Activated CD8-positive, alpha-beta T cell treated with anti-CD3 and anti-CD28 coated beads for 36 hours (primary cell): ENCODE results near the gene CPEB4. TPM values are rescaled to one million over a fixed set of nuclear protein-coding genes. Genes with fewer than 3 reads are reported as not detected.

Experiments used
- ATAC-seq: fragments of 200-7000 bp; cut with Tn5 transposase; one replicate; pipeline ENCODE4 v1.10.0; 2021; ENCODE audit warnings: mild to moderate bottlenecking, moderate library complexity
- CTCF ChIA-PET: fragments of 350-600 bp; sonication (Branson Sonifier 250); formaldehyde crosslinking; loops from one replicate; lab custom pipeline; 2021; ENCODE audit warnings: antibody characterized with exemption; lab: Charles Lee
- POLR2A ChIA-PET: fragments of 350-600 bp; sonication (Branson Sonifier 250); formaldehyde crosslinking; loops from one replicate; lab custom pipeline; 2021; ENCODE audit warnings: antibody characterized with exemption; lab: Charles Lee
- DNase-seq: peaks from one replicate; pipeline ENCODE4 v3.0.0-alpha.2; 2020
- H3K27ac Mint-ChIP-seq: one replicate; pipeline ENCODE4 v1.8.0; 2021; ENCODE audit warnings: mild to moderate bottlenecking, mixed read lengths
- H3K27me3 Mint-ChIP-seq: one replicate; pipeline ENCODE4 v1.8.0; 2021; ENCODE audit warnings: mixed read lengths
- H3K36me3 Mint-ChIP-seq: one replicate; pipeline ENCODE4 v1.8.0; 2021; ENCODE audit warnings: low read depth, mixed read lengths
- H3K4me1 Mint-ChIP-seq: one replicate; pipeline ENCODE4 v1.8.0; 2021; ENCODE audit warnings: low read depth, mixed read lengths
- H3K4me3 Mint-ChIP-seq: one replicate; pipeline ENCODE4 v1.8.0; 2021; ENCODE audit warnings: mild to moderate bottlenecking, moderate library complexity, mixed read lengths
- H3K9me3 Mint-ChIP-seq: one replicate; pipeline ENCODE4 v1.8.0; 2021; ENCODE audit warnings: mixed read lengths
- CTCF ChIP-seq: fragments of 200-600 bp; IDR thresholded peaks from one replicate; pipeline ENCODE4 v1.8.0; 2022; ENCODE audit warnings: antibody characterized with exemption, mild to moderate bottlenecking
- intact Hi-C: fragments of 100-400 bp; cut with micrococcal nuclease; formaldehyde crosslinking; loops from one replicate; pipeline ENCODE4 v1.10.0; 2022
- total RNA-seq, 2 experiments: library from RNA; stranded (reverse); gene quantifications; one replicate each; pipeline ENCODE4 v1.2.3, GENCODE V29; 2021

CPEB4 gene
- total RNA-seq, 2 experiments from 2014 or later, result 8.8 to 9.0 TPM

GRCh38 chr5:173997331-173997730 lies 109.2 kb downstream of the CPEB4 start:
- intact Hi-C loops, result no loop called here
- CTCF ChIA-PET, result no interaction called here
- Mint-ChIP-seq H3K4me3 (no peak overlapping the region), H3K27ac (no peak overlapping the region), H3K27me3 (peaks cover 24% of the 10 kb centered on the region), H3K9me3 (no peaks in the 10 kb centered on the region), H3K36me3 (no peaks in the 10 kb centered on the region), H3K4me1 (no peaks in the 10 kb centered on the region)
- ATAC-seq (no peak), DNase-seq (no peak)
- POLR2A ChIA-PET, result no interaction called here
- no peak for TF ChIP-seq CTCF

GRCh38 chr5:173998531-173998930 lies 110.4 kb downstream of the CPEB4 start:
- TF ChIP-seq CTCF, result no peak
- H3K36me3 Mint-ChIP-seq, result no peaks in the 10 kb centered on the region
- ATAC-seq (no peak), DNase-seq (no peak)
- no peak overlapping the region for H3K4me3 Mint-ChIP-seq
- CTCF ChIA-PET, result no interaction called here
- peaks cover 27% of the 10 kb centered on the region for H3K27me3 Mint-ChIP-seq
- intact Hi-C loops, result no loop called here
- POLR2A ChIA-PET, result no interaction called here
- no peak overlapping the region for H3K27ac Mint-ChIP-seq
- H3K4me1 Mint-ChIP-seq, result no peaks in the 10 kb centered on the region
- no peaks in the 10 kb centered on the region for H3K9me3 Mint-ChIP-seq

- H3K27me3 Mint-ChIP-seq, result peaks cover 25% of the 10 kb centered on the region
- no peaks in the 10 kb centered on the region for H3K9me3 Mint-ChIP-seq
- no peak overlapping the region for H3K4me3 Mint-ChIP-seq
- no peaks in the 10 kb centered on the region for H3K4me1 Mint-ChIP-seq
- H3K27ac Mint-ChIP-seq, result no peak overlapping the region
- H3K36me3 Mint-ChIP-seq, result no peaks in the 10 kb centered on the region
- DNase-seq (no peak), ATAC-seq (no peak)
- ChIA-PET POLR2A (no interaction called here), CTCF (no interaction called here)
- intact Hi-C loops, result no loop called here
- no peak for TF ChIP-seq CTCF
Observed at GRCh38 chr5:174000076-174000475, 111.9 kb downstream of the CPEB4 start.

- ATAC-seq, result no peak
- Mint-ChIP-seq H3K9me3 (no peaks in the 10 kb centered on the region), H3K4me1 (no peaks in the 10 kb centered on the region), H3K27ac (no peak overlapping the region), H3K36me3 (no peaks in the 10 kb centered on the region), H3K27me3 (peaks cover 20% of the 10 kb centered on the region), H3K4me3 (no peak overlapping the region)
- intact Hi-C loops, result no loop called here
- ChIA-PET CTCF (no interaction called here), POLR2A (no interaction called here)
- DNase-seq, result no peak
- no peak for TF ChIP-seq CTCF
Observed at GRCh38 chr5:174003795-174004194, 115.6 kb downstream of the CPEB4 start.

GRCh38 chr5:174008922-174009321 lies 120.8 kb downstream of the CPEB4 start:
- Mint-ChIP-seq H3K27ac (no peak overlapping the region), H3K4me1 (no peaks in the 10 kb centered on the region), H3K36me3 (no peaks in the 10 kb centered on the region), H3K4me3 (no peak overlapping the region), H3K27me3 (peaks cover 14% of the 10 kb centered on the region), H3K9me3 (no peaks in the 10 kb centered on the region)
- intact Hi-C loops, result no loop called here
- CTCF ChIA-PET, result no interaction called here
- TF ChIP-seq CTCF, result no peak
- ATAC-seq, result no peak
- POLR2A ChIA-PET, result no interaction called here
- DNase-seq, result no peak
